Thyroid gland (tissue), 4 donors: ENCODE measurements around the gene KMT2B.

Experiments
- CTCF ChIP-seq, 6 experiments: fragments of 200-600 bp in 3 of 6; fragments of 450-650 bp in 3 of 6; sonication (generic) in 3 of 6; IDR thresholded peaks; one replicate each; pipeline ENCODE4 v1.5.1; 2016 to 2019; ENCODE audit warnings: antibody characterized with exemption in 6 of 6, mild to moderate bottlenecking in 2 of 6, inconsistent platforms in 1 of 6, moderate library complexity in 1 of 6
- POLR2A ChIP-seq, 2 donors: fragments of 450-650 bp; IDR thresholded peaks; one replicate each; pipeline ENCODE4 v1.6.1; 2017; ENCODE audit warnings: antibody characterized with exemption in 2 of 2, mild to moderate bottlenecking in 2 of 2, moderate library complexity in 1 of 2

- TF ChIP-seq CTCF (IDR thresholded peaks at IDR 0.05) (peak in 1 of 6 experiments; percentile 14), POLR2A (IDR thresholded peaks at IDR 0.05) (peak in 1 of 2 donors; percentile 49)
Observed at GRCh38 chr19:35745328-35746086, 27.7 kb downstream of the KMT2B start, which contains the start of the genes PSENEN and U2AF1L4.
